Cardiac fibroblast (primary cell): Measurements from ENCODE around the gene TRPM5.

Experiments used
- DNase-seq, 2 donors: peaks; one replicate each; pipeline versions ENCODE4 v3.0.0 to v3.0.0-alpha.2; 2010; ENCODE audit warnings: low read depth in 2 of 2
- H3K4me3 ChIP-seq, 2 donors: replicated peaks in 1 of 2; 1 replicate in 1 of 2; 2 replicates in 1 of 2; pipeline ENCODE4 v1.5.1; 2011; ENCODE audit warnings: low read depth in 2 of 2, low read length in 2 of 2, mild to moderate bottlenecking in 2 of 2, moderate library complexity in 1 of 2
- CTCF ChIP-seq: IDR thresholded peaks from one replicate; pipeline ENCODE4 v1.5.1; 2011; ENCODE audit warnings: low read depth, mild to moderate bottlenecking, low read length, inconsistent platforms

Gene TRPM5

GRCh38 chr11:2415171-2415570 is 29.1 kb downstream of the TRPM5 start:
- TF ChIP-seq CTCF, result no peak
- no peak for DNase-seq
- H3K4me3 ChIP-seq, result no peak overlapping the region

GRCh38 chr11:2414616-2415015 is 29.7 kb downstream of the TRPM5 start:
- TF ChIP-seq CTCF, result no peak
- H3K4me3 ChIP-seq, result no peak overlapping the region

GRCh38 chr11:2413742-2414579 is 30.4 kb downstream of the TRPM5 start:
- no peak for DNase-seq
- TF ChIP-seq CTCF, result no peak
- H3K4me3 ChIP-seq, result no peak overlapping the region

More at GRCh38 chr11:2414616-2415015, 29.7 kb downstream of the TRPM5 start:
- no peak for DNase-seq

GRCh38 chr11:2412323-2412722 is 32.0 kb downstream of the TRPM5 start:
- no peak for DNase-seq
- TF ChIP-seq CTCF, result no peak
- no peak overlapping the region for H3K4me3 ChIP-seq

- DNase-seq, result no peak
- no peak overlapping the region for H3K4me3 ChIP-seq
- no peak for TF ChIP-seq CTCF
Measured at GRCh38 chr11:2411446-2412305, 32.6 kb downstream of the TRPM5 start.

- DNase-seq, result no peak
- TF ChIP-seq CTCF, result no peak
Measured at GRCh38 chr11:2410616-2411015, 33.7 kb downstream of the TRPM5 start.

More at GRCh38 chr11:2410616-2411015, 33.7 kb downstream of the TRPM5 start:
- no peak overlapping the region for H3K4me3 ChIP-seq
